Gastrocnemius medialis (tissue), 4 donors: Measurements from ENCODE around the gene DYNLT2. TPM values are rescaled to one million over a fixed set of nuclear protein-coding genes. Genes with fewer than 3 reads are reported as not detected.

Source experiments
- ATAC-seq, 2 donors: fragments of 150-250 bp; one replicate each; pipeline ENCODE4 v1.9.1; 2016
- DNase-seq, 2 donors: peaks; one replicate each; pipeline ENCODE4 v3.0.0-alpha.2; 2019
- H3K27ac ChIP-seq, 4 donors: fragments of 200-600 bp; sonication (generic); 1 replicate in 1 of 4; 2 replicates in 3 of 4; pipeline ENCODE4 v1.5.1; 2016 to 2018; ENCODE audit warnings: mild to moderate bottlenecking in 2 of 4, moderate library complexity in 1 of 4
- H3K27me3 ChIP-seq, 3 donors: fragments of 200-600 bp; sonication (generic) in 2 of 3; 1 replicate in 1 of 3; 2 replicates in 2 of 3; pipeline versions ENCODE4 v1.5.1 to v1.6.0; 2016 to 2019; ENCODE audit warnings: mild to moderate bottlenecking in 1 of 3, moderate library complexity in 1 of 3
- H3K36me3 ChIP-seq, 2 donors: fragments of 200-600 bp; sonication (generic) in 1 of 2; one replicate each; pipeline ENCODE4 v1.5.1; 2017 to 2018
- H3K4me1 ChIP-seq, 2 donors: fragments of 200-600 bp; sonication (generic) in 1 of 2; one replicate each; pipeline ENCODE4 v1.5.1; 2016 to 2017; ENCODE audit warnings: mild to moderate bottlenecking in 2 of 2
- H3K4me3 ChIP-seq, 4 donors: fragments of 200-600 bp; sonication (generic) in 3 of 4; 1 replicate in 1 of 4; 2 replicates in 3 of 4; pipeline ENCODE4 v1.5.1; 2016 to 2019; ENCODE audit warnings: mild to moderate bottlenecking in 2 of 4
- H3K9me3 ChIP-seq, 3 donors: fragments of 200-600 bp; sonication (generic) in 2 of 3; 1 replicate in 1 of 3; 2 replicates in 2 of 3; pipeline ENCODE4 v1.5.1; 2016 to 2019
- CTCF ChIP-seq, 5 experiments: fragments of 450-650 bp in 3 of 5; fragments of 200-600 bp in 2 of 5; sonication (generic) in 2 of 5; IDR thresholded peaks in 4 of 5; conservative IDR thresholded peaks in 1 of 5; 1 replicate in 4 of 5; 2 replicates in 1 of 5; pipeline ENCODE4 v1.5.1; 2016 to 2019; ENCODE audit warnings: antibody characterized with exemption in 5 of 5, mild to moderate bottlenecking in 3 of 5, moderate library complexity in 3 of 5
- POLR2A ChIP-seq, 2 donors: fragments of 450-650 bp; IDR thresholded peaks; one replicate each; pipeline ENCODE4 v1.6.1; 2017; ENCODE audit warnings: antibody characterized with exemption in 2 of 2, mild to moderate bottlenecking in 2 of 2, moderate library complexity in 2 of 2
- in situ Hi-C, 4 donors: fragments of 200-750 bp; cut with MboI; loops; one replicate each; pipeline versions ENCODE4 v1.15.0 to v1.8.0; 2017; ENCODE audit warnings: low sequenced_read_pairs in 4 of 4
- intact Hi-C: fragments of 100-400 bp; cut with DNase I; formaldehyde crosslinking; loops from one replicate; pipeline ENCODE4 v1.15.1; 2023; ENCODE audit warnings: low total_unique reads
- total RNA-seq, 4 donors: library from RNA; depleted of rRNA; stranded (reverse); fragments of >200 nt; gene quantifications; one replicate each; pipeline versions ENCODE4 v1.1.0 to v1.2.3, GENCODE V29; 2016

Gene DYNLT2
- total RNA-seq, 4 donors from 2014 or later: 0.23 to 1.1 (median 0.46) TPM

- intact Hi-C loops (no loop called here), in situ Hi-C loops (no loop called here)
- peaks cover 0 to 51% of the 10 kb centered on the region in 2 donors for H3K36me3 ChIP-seq
- DNase-seq (no peak), ATAC-seq (no peak)
- no peaks in the 10 kb centered on the region for H3K4me1 ChIP-seq
- H3K27ac ChIP-seq: no peak overlapping the region
- H3K4me3 ChIP-seq: no peak overlapping the region
- H3K27me3 ChIP-seq: no peaks in the 10 kb centered on the region
- no peaks in the 10 kb centered on the region for H3K9me3 ChIP-seq
- TF ChIP-seq CTCF (IDR thresholded peaks at IDR 0.05 in 4 of 5, conservative IDR thresholded peaks at IDR 0.05 in 1 of 5) (no peak), POLR2A (IDR thresholded peaks at IDR 0.05) (no peak)
Measured at GRCh38 chr6:169779896-169780295, 28.5 kb upstream of the DYNLT2 start.

GRCh38 chr6:169779092-169779815 lies 27.9 kb upstream of the DYNLT2 start:
- DNase-seq: no peak
- Histone ChIP-seq H3K27me3 (no peaks in the 10 kb centered on the region), H3K4me1 (no peaks in the 10 kb centered on the region), H3K27ac (no peak overlapping the region), H3K36me3 (peaks cover 0 to 51% of the 10 kb centered on the region in 2 donors), H3K9me3 (no peaks in the 10 kb centered on the region), H3K4me3 (no peak overlapping the region)
- in situ Hi-C loops (no loop called here), intact Hi-C loops (no loop called here)
- no peak for ATAC-seq
- TF ChIP-seq POLR2A (IDR thresholded peaks at IDR 0.05) (no peak), CTCF (IDR thresholded peaks at IDR 0.05 in 4 of 5, conservative IDR thresholded peaks at IDR 0.05 in 1 of 5) (no peak)

GRCh38 chr6:169778646-169779045 lies 27.3 kb upstream of the DYNLT2 start:
- H3K4me1 ChIP-seq: no peaks in the 10 kb centered on the region
- no peak for TF ChIP-seq POLR2A (IDR thresholded peaks at IDR 0.05)
- TF ChIP-seq CTCF (IDR thresholded peaks at IDR 0.05 in 4 of 5, conservative IDR thresholded peaks at IDR 0.05 in 1 of 5): no peak
- H3K27ac ChIP-seq: no peak overlapping the region
- H3K4me3 ChIP-seq: no peak overlapping the region
- intact Hi-C loops (no loop called here), in situ Hi-C loops (no loop called here)
- H3K9me3 ChIP-seq: no peaks in the 10 kb centered on the region
- H3K36me3 ChIP-seq: peaks cover 0 to 52% of the 10 kb centered on the region in 2 donors
- DNase-seq (no peak), ATAC-seq (no peak)
- no peaks in the 10 kb centered on the region for H3K27me3 ChIP-seq

GRCh38 chr6:169777896-169778295 lies 26.5 kb upstream of the DYNLT2 start:
- TF ChIP-seq CTCF (IDR thresholded peaks at IDR 0.05 in 4 of 5, conservative IDR thresholded peaks at IDR 0.05 in 1 of 5) (no peak), POLR2A (IDR thresholded peaks at IDR 0.05) (no peak)
- Histone ChIP-seq H3K27me3 (no peaks in the 10 kb centered on the region), H3K4me3 (no peak overlapping the region), H3K36me3 (peaks cover 0 to 56% of the 10 kb centered on the region in 2 donors), H3K9me3 (no peaks in the 10 kb centered on the region), H3K27ac (no peak overlapping the region), H3K4me1 (no peaks in the 10 kb centered on the region)
- DNase-seq (no peak), ATAC-seq (no peak)
- in situ Hi-C loops (no loop called here), intact Hi-C loops (no loop called here)

GRCh38 chr6:169776379-169776778 lies 25.0 kb upstream of the DYNLT2 start:
- Histone ChIP-seq H3K36me3 (peaks cover 0 to 65% of the 10 kb centered on the region in 2 donors), H3K4me1 (no peaks in the 10 kb centered on the region), H3K27ac (no peak overlapping the region), H3K9me3 (no peaks in the 10 kb centered on the region), H3K4me3 (no peak overlapping the region), H3K27me3 (no peaks in the 10 kb centered on the region)
- DNase-seq (no peak), ATAC-seq (no peak)
- in situ Hi-C loops (no loop called here), intact Hi-C loops (no loop called here)
- TF ChIP-seq CTCF (IDR thresholded peaks at IDR 0.05 in 4 of 5, conservative IDR thresholded peaks at IDR 0.05 in 1 of 5): no peak
- no peak for TF ChIP-seq POLR2A (IDR thresholded peaks at IDR 0.05)
